SK-N-SH treated with all-trans-retinoic acid at 6 μM for 48 hours (cell line): ENCODE measurements around the gene PHC1.
"Not testable (repeated sequence)": the region's sequence is repeated elsewhere in the genome, so short reads cannot be mapped to it uniquely, and the experiment has no call there.

Source experiments
- ATAC-seq: fragments of 200-7000 bp; cut with Tn5 transposase; 3 replicates; pipeline ENCODE4 v1.9.1; 2020; ENCODE audit warnings: mild to moderate bottlenecking, moderate library complexity
- ARNTL ChIP-seq: fragments of 450-650 bp; formaldehyde crosslinking; IDR thresholded peaks from 2 replicates; pipeline ENCODE4 v1.5.0; 2020; ENCODE audit warnings: low read depth, mild to moderate bottlenecking, moderate library complexity, borderline replicate concordance
- BACH2 ChIP-seq: fragments of 250-450 bp; sonication (Bioruptor Pico); IDR thresholded peaks from 2 replicates; pipeline ENCODE4 v1.9.0; 2021; ENCODE audit warnings: mild to moderate bottlenecking, borderline replicate concordance
- CSDC2 ChIP-seq: fragments of 250-450 bp; sonication (Bioruptor Pico); IDR thresholded peaks from 2 replicates; pipeline ENCODE4 v1.5.0; 2020; ENCODE audit warnings: mild to moderate bottlenecking, moderate library complexity
- ESRRG ChIP-seq: fragments of 250-450 bp; sonication (Bioruptor Pico); IDR thresholded peaks from 2 replicates; pipeline ENCODE4 v1.6.1; 2021; ENCODE audit warnings: mild to moderate bottlenecking
- GLIS3 ChIP-seq: fragments of 250-450 bp; sonication (Bioruptor Pico); IDR thresholded peaks from 2 replicates; pipeline ENCODE4 v1.5.0; 2020; ENCODE audit warnings: mild to moderate bottlenecking, moderate library complexity
- ISL1 ChIP-seq: fragments of 250-450 bp; sonication (Bioruptor Pico); IDR thresholded peaks from 2 replicates; pipeline ENCODE4 v2.1.2; 2022; ENCODE audit warnings: mild to moderate bottlenecking, moderate library complexity
- OSR1 ChIP-seq: fragments of 250-450 bp; sonication (Bioruptor Pico); IDR thresholded peaks from 2 replicates; pipeline ENCODE4 v1.8.0; 2022; ENCODE audit warnings: moderate library complexity, mild to moderate bottlenecking, inconsistent platforms
- PPARA ChIP-seq: fragments of 250-450 bp; sonication (Bioruptor Pico); IDR thresholded peaks from 2 replicates; pipeline ENCODE4 v1.5.0; 2020; ENCODE audit warnings: mild to moderate bottlenecking, borderline replicate concordance
- RARB ChIP-seq: fragments of 250-450 bp; sonication (Bioruptor Pico); IDR thresholded peaks from 2 replicates; pipeline ENCODE4 v1.8.0; 2021; ENCODE audit warnings: mild to moderate bottlenecking, moderate library complexity
- SNAI2 ChIP-seq: fragments of 250-450 bp; sonication (Bioruptor Pico); IDR thresholded peaks from 2 replicates; pipeline ENCODE4 v1.5.0; 2020; ENCODE audit warnings: mild to moderate bottlenecking, moderate library complexity
- TCF4 ChIP-seq: fragments of 250-450 bp; sonication (Bioruptor Pico); IDR thresholded peaks from 2 replicates; pipeline ENCODE4 v1.8.0; 2021; ENCODE audit warnings: mild to moderate bottlenecking, moderate library complexity, borderline replicate concordance
- TOX ChIP-seq: fragments of 250-450 bp; sonication (Bioruptor Pico); IDR thresholded peaks from 2 replicates; pipeline ENCODE4 v1.8.0; 2021; ENCODE audit warnings: mild to moderate bottlenecking, moderate library complexity, borderline replicate concordance
- TSHZ2 ChIP-seq: fragments of 250-450 bp; sonication (Bioruptor Pico); IDR thresholded peaks from 2 replicates; pipeline ENCODE4 v1.5.0; 2020; ENCODE audit warnings: mild to moderate bottlenecking, moderate library complexity
- ZC3H10 ChIP-seq: fragments of 250-450 bp; sonication (Bioruptor Pico); IDR thresholded peaks from 2 replicates; pipeline ENCODE4 v1.5.1; 2021; ENCODE audit warnings: mild to moderate bottlenecking, moderate library complexity
- ZFP30 ChIP-seq: fragments of 450-650 bp; formaldehyde crosslinking; IDR thresholded peaks from 2 replicates; pipeline ENCODE4 v1.5.0; 2022; ENCODE audit warnings: mild to moderate bottlenecking, moderate library complexity
- ZNF565 ChIP-seq: fragments of 450-650 bp; formaldehyde crosslinking; conservative IDR thresholded peaks from 2 replicates; pipeline ENCODE4 v1.5.0; 2020; ENCODE audit warnings: low read depth, mild to moderate bottlenecking, moderate library complexity
- ZNF70 ChIP-seq: fragments of 450-650 bp; formaldehyde crosslinking; IDR thresholded peaks from 2 replicates; pipeline ENCODE4 v1.5.0; 2020; ENCODE audit warnings: mild to moderate bottlenecking, moderate library complexity
- ZNF8 ChIP-seq: fragments of 450-650 bp; formaldehyde crosslinking; IDR thresholded peaks from 2 replicates; pipeline ENCODE4 v1.5.0; 2020; ENCODE audit warnings: mild to moderate bottlenecking, moderate library complexity
- TF ChIP-seq, protein P1 (sequence below): fragments of 250-450 bp; sonication (Bioruptor Pico); IDR thresholded peaks from 2 replicates; pipeline ENCODE4 v1.8.0; 2020; ENCODE audit warnings: mild to moderate bottlenecking, moderate library complexity, borderline replicate concordance
- TF ChIP-seq, protein P2 (sequence below): fragments of 250-450 bp; sonication (Bioruptor Pico); IDR thresholded peaks from 2 replicates; pipeline ENCODE4 v1.8.0; 2021; ENCODE audit warnings: low read depth, mild to moderate bottlenecking, moderate library complexity, borderline replicate concordance
- TF ChIP-seq, protein P3 (sequence below): fragments of 250-450 bp; sonication (Bioruptor Pico); IDR thresholded peaks from 2 replicates; pipeline ENCODE4 v1.5.1; 2020; ENCODE audit warnings: low read depth, mild to moderate bottlenecking, moderate library complexity

The PHC1 gene

DNA sequence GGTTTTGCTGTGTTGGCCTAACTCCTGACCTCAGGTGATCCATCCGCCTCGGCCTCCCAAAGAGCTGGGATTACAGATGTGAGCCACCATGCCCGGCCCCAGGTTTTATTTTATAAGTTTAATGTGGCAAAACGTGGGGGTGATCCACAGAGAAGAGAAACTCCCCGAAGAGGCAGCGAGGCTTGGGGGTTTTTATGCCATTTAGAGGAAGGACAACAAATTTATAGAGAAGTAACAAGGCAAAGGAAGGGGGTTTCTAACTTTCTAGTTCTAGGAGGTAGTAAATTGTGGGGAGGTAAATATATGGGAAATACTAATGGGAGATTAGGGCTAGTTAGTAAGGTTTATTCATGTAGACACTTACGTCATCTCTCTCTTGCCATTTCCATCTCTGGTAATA is 17.2 kb upstream of the PHC1 start:
- ATAC-seq, result no peak
- TF ChIP-seq, protein P1, sequence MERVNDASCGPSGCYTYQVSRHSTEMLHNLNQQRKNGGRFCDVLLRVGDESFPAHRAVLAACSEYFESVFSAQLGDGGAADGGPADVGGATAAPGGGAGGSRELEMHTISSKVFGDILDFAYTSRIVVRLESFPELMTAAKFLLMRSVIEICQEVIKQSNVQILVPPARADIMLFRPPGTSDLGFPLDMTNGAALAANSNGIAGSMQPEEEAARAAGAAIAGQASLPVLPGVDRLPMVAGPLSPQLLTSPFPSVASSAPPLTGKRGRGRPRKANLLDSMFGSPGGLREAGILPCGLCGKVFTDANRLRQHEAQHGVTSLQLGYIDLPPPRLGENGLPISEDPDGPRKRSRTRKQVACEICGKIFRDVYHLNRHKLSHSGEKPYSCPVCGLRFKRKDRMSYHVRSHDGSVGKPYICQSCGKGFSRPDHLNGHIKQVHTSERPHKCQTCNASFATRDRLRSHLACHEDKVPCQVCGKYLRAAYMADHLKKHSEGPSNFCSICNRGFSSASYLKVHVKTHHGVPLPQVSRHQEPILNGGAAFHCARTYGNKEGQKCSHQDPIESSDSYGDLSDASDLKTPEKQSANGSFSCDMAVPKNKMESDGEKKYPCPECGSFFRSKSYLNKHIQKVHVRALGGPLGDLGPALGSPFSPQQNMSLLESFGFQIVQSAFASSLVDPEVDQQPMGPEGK (CRISPR knock-in tag), result no peak
- TF ChIP-seq PPARA (no peak), SNAI2 (no peak), ARNTL (no peak), TOX (CRISPR knock-in tag) (no peak), ZNF70 (CRISPR knock-in tag) (no peak), GLIS3 (CRISPR knock-in tag) (no peak), TCF4 (CRISPR knock-in tag) (no peak), ZNF8 (CRISPR knock-in tag) (no peak), ZC3H10 (CRISPR knock-in tag) (no peak), ISL1 (CRISPR knock-in tag) (no peak), RARB (CRISPR knock-in tag) (no peak), BACH2 (CRISPR knock-in tag) (no peak)
- TF ChIP-seq, protein P2, sequence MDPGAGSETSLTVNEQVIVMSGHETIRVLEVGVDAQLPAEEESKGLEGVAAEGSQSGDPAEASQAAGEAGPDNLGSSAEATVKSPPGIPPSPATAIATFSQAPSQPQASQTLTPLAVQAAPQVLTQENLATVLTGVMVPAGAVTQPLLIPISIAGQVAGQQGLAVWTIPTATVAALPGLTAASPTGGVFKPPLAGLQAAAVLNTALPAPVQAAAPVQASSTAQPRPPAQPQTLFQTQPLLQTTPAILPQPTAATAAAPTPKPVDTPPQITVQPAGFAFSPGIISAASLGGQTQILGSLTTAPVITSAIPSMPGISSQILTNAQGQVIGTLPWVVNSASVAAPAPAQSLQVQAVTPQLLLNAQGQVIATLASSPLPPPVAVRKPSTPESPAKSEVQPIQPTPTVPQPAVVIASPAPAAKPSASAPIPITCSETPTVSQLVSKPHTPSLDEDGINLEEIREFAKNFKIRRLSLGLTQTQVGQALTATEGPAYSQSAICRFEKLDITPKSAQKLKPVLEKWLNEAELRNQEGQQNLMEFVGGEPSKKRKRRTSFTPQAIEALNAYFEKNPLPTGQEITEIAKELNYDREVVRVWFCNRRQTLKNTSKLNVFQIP (CRISPR knock-in tag), result no peak
- TF ChIP-seq, protein P3, sequence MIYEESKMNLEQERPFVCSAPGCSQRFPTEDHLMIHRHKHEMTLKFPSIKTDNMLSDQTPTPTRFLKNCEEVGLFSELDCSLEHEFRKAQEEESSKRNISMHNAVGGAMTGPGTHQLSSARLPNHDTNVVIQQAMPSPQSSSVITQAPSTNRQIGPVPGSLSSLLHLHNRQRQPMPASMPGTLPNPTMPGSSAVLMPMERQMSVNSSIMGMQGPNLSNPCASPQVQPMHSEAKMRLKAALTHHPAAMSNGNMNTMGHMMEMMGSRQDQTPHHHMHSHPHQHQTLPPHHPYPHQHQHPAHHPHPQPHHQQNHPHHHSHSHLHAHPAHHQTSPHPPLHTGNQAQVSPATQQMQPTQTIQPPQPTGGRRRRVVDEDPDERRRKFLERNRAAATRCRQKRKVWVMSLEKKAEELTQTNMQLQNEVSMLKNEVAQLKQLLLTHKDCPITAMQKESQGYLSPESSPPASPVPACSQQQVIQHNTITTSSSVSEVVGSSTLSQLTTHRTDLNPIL (CRISPR knock-in tag), result no peak

DNA sequence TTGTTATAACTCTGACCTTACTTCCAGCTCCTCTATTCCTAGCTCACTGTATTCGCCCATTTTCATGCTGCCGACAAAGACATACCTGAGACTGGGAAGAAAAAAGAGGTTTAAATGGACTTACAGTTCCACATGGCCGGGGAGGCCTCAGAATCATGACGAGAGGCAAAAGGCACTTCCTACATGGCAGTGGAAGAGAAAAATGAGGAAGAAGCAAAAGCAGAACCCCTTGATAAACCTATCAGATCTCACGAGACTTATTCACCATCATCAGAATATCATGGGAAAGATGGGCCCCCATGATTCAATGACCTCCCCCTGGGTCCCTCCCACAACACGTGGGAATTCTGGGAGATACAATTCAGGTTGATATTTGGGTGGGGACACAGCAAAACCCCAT is 14.5 kb upstream of the PHC1 start:
- TF ChIP-seq ESRRG (CRISPR knock-in tag), result no peak
- no peak for TF ChIP-seq OSR1 (CRISPR knock-in tag)
- TF ChIP-seq GLIS3 (CRISPR knock-in tag), result no peak
- no peak for TF ChIP-seq ISL1 (CRISPR knock-in tag)
- no peak for TF ChIP-seq CSDC2 (CRISPR knock-in tag)
- no peak for TF ChIP-seq TOX (CRISPR knock-in tag)
- no peak for TF ChIP-seq TSHZ2 (CRISPR knock-in tag)
- TF ChIP-seq TCF4 (CRISPR knock-in tag), result no peak
- no peak for TF ChIP-seq ARNTL
- TF ChIP-seq ZNF565 (CRISPR knock-in tag), result no peak
- no peak for TF ChIP-seq RARB (CRISPR knock-in tag)
- TF ChIP-seq BACH2 (CRISPR knock-in tag), result no peak
- TF ChIP-seq ZNF70 (CRISPR knock-in tag), result no peak
- no peak for TF ChIP-seq PPARA
- TF ChIP-seq, protein P3 (CRISPR knock-in tag), result no peak
- TF ChIP-seq ZNF8 (CRISPR knock-in tag), result no peak
- TF ChIP-seq SNAI2, result no peak
- TF ChIP-seq ZFP30 (CRISPR knock-in tag), result no peak
- TF ChIP-seq, all 23 proteins: peak for 0
- ATAC-seq, result no peak

DNA sequence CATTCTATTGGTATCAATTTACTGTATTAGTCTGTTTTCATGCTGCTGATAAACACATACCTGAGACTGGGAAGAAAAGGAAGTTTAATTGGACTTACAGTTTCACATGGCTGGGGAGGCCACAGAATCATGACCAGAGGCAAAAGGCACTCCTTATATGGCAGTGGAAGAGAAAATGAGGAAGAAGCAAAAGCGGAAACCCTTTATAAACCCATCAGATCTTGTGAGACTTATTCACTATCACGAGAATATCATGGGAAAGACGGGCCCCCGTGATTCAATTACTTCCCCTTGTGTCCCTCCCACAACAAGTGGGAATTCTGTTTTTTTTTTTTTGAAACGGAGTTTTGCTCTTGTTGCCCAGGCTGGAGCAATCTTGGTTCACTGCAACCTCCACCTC is 11.6 kb upstream of the PHC1 start:
- ATAC-seq, result not testable (repeated sequence)
